Measurements from ENCODE around the gene AGPAT1.

AGPAT1 gene

DNA sequence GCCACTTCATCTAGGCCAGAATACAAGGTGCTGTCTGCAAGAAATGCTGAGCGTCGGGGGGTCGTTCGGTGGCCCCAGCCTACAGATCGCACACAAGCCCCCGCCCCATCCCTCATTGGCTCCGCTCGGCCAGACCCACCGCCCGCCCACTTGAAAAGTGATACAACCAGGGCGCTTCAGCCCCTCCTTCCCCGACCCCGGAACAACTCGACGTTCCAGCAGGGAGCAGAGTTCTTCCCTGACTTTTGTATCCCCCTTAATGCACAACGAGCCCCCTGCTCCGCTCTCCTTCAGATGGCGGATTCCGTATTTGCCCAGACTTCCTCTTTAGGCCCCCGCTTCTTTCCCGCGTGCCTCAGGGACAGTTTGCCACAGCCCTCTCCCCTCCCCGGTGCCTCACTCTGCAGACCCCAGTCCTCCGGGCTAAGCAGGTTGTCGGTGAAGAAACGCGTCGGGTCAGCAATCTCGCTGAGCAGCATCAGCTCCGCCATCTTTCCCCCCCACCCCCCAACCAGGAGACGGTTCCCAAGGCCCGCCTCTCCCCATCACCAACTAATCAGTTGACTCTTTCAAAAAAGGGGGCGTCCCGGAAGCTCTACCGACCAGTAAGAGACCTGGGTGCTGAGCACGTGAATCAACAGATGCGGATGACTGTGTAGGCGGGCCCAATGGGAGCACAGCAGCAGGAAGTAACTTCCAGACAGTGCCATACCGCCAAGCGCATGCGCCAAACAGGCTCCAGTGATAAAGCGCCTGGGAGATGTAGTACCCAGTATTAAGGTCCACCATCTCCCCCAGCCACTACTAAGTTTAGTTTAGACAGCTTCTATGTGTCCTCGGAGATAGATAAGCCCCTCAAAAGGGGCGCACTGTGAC, 47.9 kb downstream of the AGPAT1 start, which contains the start of gene ATF6B:
Gene ATF6B, minus strand, starts transcription at position 530 of the 876 bp plus-strand sequence. Its CDS starts 39 bp downstream, at position 491.
- H3K4me3 ChIP-seq = peak within 1 kb of the TSS; percentile 99
- TF ChIP-seq POLR2AphosphoS5 (IDR thresholded peaks at IDR 0.05; ENCODE audit: borderline replicate concordance, low read depth, low read length) (peak; percentile 66; the same call in 1 of the 2 replicates), EZH2 (IDR thresholded peaks at IDR 0.05) (no peak), FOXP2 (optimal IDR thresholded peaks at IDR 0.05; ENCODE audit: control extremely low read depth, extremely low read length, insufficient read depth) (no peak)
- H3K9ac ChIP-seq (ENCODE audit: insufficient read length) = peak within 1 kb of the TSS; percentile 91
- H3K36me3 ChIP-seq (ENCODE audit: insufficient read depth, low read length) = peaks cover 25% of the 10 kb centered on the region
- H3K27ac ChIP-seq = peak within 1 kb of the TSS; percentile 81
- peak; percentile 99 for DNase-seq (ENCODE audit: low read depth, low spot score)
- no peaks in the 10 kb centered on the region for H3K9me3 ChIP-seq (ENCODE audit: low read depth, low read length)

DNA sequence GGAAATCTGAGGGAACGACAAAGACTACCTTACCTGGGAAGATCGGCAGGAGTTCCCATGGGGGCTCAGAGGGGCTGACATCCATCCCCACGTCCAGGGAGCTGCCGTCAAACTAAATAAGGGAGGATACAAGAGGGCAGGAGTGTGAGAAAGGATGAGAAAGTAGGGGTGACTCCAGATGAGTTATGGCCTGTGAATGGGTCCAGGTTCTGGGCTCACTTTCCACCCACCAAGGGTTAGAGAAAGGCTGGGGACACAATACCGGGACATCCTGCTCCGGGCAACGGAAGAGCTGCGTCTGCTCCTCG, 48.5 kb downstream of the AGPAT1 start:
- Histone ChIP-seq H3K9ac (ENCODE audit: insufficient read length) (peak overlapping the region; percentile 91), H3K27ac (no peak overlapping the region), H3K36me3 (ENCODE audit: insufficient read depth, low read length) (peaks cover 29% of the 10 kb centered on the region), H3K9me3 (ENCODE audit: low read depth, low read length) (no peaks in the 10 kb centered on the region), H3K4me3 (peak overlapping the region; percentile 99)
- TF ChIP-seq POLR2AphosphoS5 (IDR thresholded peaks at IDR 0.05; ENCODE audit: borderline replicate concordance, low read depth, low read length) (no peak), EZH2 (IDR thresholded peaks at IDR 0.05) (no peak), FOXP2 (optimal IDR thresholded peaks at IDR 0.05; ENCODE audit: control extremely low read depth, extremely low read length, insufficient read depth) (no peak)
- no peak for DNase-seq (ENCODE audit: low read depth, low spot score)

DNA sequence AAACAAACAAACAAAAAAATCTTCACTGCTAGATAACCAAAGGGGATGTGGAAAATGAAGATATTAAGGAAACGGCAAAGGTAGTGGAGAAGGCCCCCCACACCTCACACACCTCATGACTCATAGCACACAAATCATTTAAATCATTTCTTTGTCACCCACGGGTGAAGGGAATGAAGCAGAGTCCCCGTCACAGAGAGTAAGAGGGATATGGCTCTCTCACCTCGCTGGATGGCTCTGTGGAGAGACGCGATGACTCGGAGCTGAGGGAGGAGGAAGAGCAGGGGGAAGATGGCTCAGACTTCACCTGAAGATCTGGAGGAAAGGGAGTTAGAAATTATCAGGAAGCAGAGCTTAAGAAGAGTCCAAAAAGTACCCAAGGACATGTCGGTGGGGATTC, 49.0 kb downstream of the AGPAT1 start:
- no peak overlapping the region for H3K27ac ChIP-seq
- peak overlapping the region; percentile 99 for H3K4me3 ChIP-seq
- peaks cover 34% of the 10 kb centered on the region for H3K36me3 ChIP-seq (ENCODE audit: insufficient read depth, low read length)
- no peaks in the 10 kb centered on the region for H3K9me3 ChIP-seq (ENCODE audit: low read depth, low read length)
- H3K9ac ChIP-seq (ENCODE audit: insufficient read length) = peak overlapping the region; percentile 91
- DNase-seq (ENCODE audit: low read depth, low spot score) = no peak
- TF ChIP-seq FOXP2 (optimal IDR thresholded peaks at IDR 0.05; ENCODE audit: control extremely low read depth, extremely low read length, insufficient read depth) (no peak), POLR2AphosphoS5 (IDR thresholded peaks at IDR 0.05; ENCODE audit: borderline replicate concordance, low read depth, low read length) (no peak), EZH2 (IDR thresholded peaks at IDR 0.05) (no peak)

DNA sequence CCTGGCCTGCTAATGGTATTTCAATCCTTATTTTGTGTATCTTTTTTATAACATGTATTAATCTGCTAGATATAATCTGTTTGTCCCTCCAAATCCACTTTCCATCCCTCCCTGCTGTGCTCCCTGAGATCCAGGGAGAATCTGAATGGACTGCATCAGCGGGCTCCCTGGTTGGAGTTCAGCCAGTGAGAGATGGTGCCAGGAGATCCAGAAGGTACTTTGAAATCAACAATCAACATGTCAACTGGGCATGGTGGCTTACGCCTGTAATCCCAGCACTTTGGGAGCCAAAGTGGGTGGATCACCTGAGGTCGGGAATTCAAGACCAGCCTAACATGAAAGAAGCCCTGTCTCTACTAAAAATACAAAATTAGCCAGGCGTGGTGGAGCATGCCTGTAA, 52.2 kb downstream of the AGPAT1 start:
- H3K9ac ChIP-seq (ENCODE audit: insufficient read length) = no peak overlapping the region
- H3K4me3 ChIP-seq = no peak overlapping the region
- DNase-seq (ENCODE audit: low read depth, low spot score) = no peak
- H3K27ac ChIP-seq = no peak overlapping the region
- no peaks in the 10 kb centered on the region for H3K9me3 ChIP-seq (ENCODE audit: low read depth, low read length)
- no peak for TF ChIP-seq FOXP2 (optimal IDR thresholded peaks at IDR 0.05; ENCODE audit: control extremely low read depth, extremely low read length, insufficient read depth)
- TF ChIP-seq EZH2 (IDR thresholded peaks at IDR 0.05) = no peak
- no peak for TF ChIP-seq POLR2AphosphoS5 (IDR thresholded peaks at IDR 0.05; ENCODE audit: borderline replicate concordance, low read depth, low read length)
- H3K36me3 ChIP-seq (ENCODE audit: insufficient read depth, low read length) = peaks cover 57% of the 10 kb centered on the region

DNA sequence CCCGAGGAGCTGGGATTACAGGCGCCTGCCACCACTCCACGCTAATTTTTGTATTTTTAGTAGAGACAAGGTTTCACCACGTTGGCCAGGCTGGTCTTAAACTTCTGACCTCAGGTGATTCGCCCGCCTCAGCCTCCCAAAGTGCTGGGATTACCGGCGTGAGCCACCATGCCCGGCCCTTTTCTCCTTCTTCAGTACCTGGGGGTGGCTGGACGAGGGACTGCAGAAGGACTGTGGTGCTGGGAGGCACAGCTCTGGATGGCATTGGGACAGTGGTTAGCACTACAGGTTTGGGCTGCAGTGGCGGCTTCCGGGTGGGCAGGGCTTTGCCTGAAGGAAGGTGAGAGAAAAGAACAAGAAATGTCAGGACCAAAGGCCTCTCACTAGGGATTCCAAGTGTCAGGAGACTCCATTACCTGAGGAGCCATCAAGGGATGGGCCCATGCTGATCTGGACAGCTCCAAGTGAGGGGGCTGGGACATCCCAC, 55.3 kb downstream of the AGPAT1 start:
- no peak overlapping the region for H3K27ac ChIP-seq
- DNase-seq (ENCODE audit: low read depth, low spot score) = no peak
- TF ChIP-seq FOXP2 (optimal IDR thresholded peaks at IDR 0.05; ENCODE audit: control extremely low read depth, extremely low read length, insufficient read depth) = no peak
- no peak for TF ChIP-seq EZH2 (IDR thresholded peaks at IDR 0.05)
- TF ChIP-seq POLR2AphosphoS5 (IDR thresholded peaks at IDR 0.05; ENCODE audit: borderline replicate concordance, low read depth, low read length) = no peak
- H3K36me3 ChIP-seq (ENCODE audit: insufficient read depth, low read length) = peaks cover 63% of the 10 kb centered on the region
- no peaks in the 10 kb centered on the region for H3K9me3 ChIP-seq (ENCODE audit: low read depth, low read length)
- no peak overlapping the region for H3K4me3 ChIP-seq
- no peak overlapping the region for H3K9ac ChIP-seq (ENCODE audit: insufficient read length)

DNA sequence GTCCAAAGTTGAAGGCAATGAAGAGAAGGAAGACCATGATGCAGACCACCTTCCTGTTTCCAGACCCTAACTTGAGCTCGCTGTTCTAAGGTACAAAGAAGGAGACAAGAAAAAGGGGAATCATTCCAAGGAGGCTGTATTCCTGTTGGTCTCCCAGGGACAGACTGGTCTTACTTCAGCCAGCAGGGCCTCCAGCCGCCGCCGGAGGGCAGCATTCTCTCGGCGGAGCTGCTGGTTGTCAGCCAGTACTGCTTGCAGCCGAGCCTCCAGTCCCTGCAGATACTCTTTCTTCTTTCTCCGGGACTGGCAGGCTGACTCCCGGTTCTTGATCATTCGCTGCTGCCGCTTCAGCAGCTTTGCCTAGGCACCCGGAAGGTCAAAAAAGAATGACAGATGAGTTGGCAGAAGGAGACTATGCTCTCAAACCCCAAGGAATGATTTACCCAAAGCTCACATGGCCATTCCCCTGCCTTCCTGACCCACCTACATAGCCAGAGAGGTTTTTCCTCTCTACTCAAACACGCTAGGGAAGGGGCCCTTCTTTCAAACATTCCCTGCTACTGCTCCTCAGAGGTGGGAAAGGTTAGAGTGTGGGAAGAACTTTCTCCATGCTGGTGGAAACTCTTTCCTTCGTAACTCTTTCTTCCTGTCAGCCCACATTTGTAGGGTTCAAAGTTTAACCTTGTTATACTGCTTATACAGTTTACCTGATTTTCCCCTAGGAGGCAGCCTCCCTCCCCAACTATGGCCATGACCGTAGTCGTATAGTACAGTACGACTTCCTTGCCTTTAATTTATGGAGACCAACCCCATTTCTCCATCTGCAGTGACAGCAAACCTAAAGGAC, 56.9 kb downstream of the AGPAT1 start:
- Histone ChIP-seq H3K36me3 (ENCODE audit: insufficient read depth, low read length) (peaks cover 56% of the 10 kb centered on the region), H3K27ac (peak overlapping the region; percentile 70), H3K4me3 (peak overlapping the region; percentile 30; the same call in 1 of the 2 replicates), H3K9ac (ENCODE audit: insufficient read length) (no peak overlapping the region), H3K9me3 (ENCODE audit: low read depth, low read length) (no peaks in the 10 kb centered on the region)
- TF ChIP-seq EZH2 (IDR thresholded peaks at IDR 0.05) = no peak
- no peak for TF ChIP-seq POLR2AphosphoS5 (IDR thresholded peaks at IDR 0.05; ENCODE audit: borderline replicate concordance, low read depth, low read length)
- TF ChIP-seq FOXP2 (optimal IDR thresholded peaks at IDR 0.05; ENCODE audit: control extremely low read depth, extremely low read length, insufficient read depth) = no peak
- no peak for DNase-seq (ENCODE audit: low read depth, low spot score)
